GM12891 (cell line): ENCODE measurements around the gene FMN1.

Experiments used
- POLR2A ChIP-seq: IDR thresholded peaks from 2 replicates; pipeline ENCODE4 v1.6.1; 2011; ENCODE audit warnings: low read depth, low read length, control low read depth
- POLR2AphosphoS5 ChIP-seq: IDR thresholded peaks from 2 replicates; pipeline ENCODE4 v1.6.1; 2011; ENCODE audit warnings: low read depth, low read length, control low read depth
- POU2F2 ChIP-seq: IDR thresholded peaks from 2 replicates; pipeline ENCODE4 v1.6.1; 2011; ENCODE audit warnings: low read depth, mild to moderate bottlenecking, control low read depth, low read length, moderate library complexity
- TAF1 ChIP-seq: IDR thresholded peaks from 2 replicates; pipeline ENCODE4 v1.6.1; 2011; ENCODE audit warnings: low read depth, low read length, control low read depth

GRCh38 chr15:33201491-33202231 is 7.1 kb upstream of the FMN1 start:
- TF ChIP-seq POLR2A: no peak
- no peak for TF ChIP-seq POLR2AphosphoS5
- no peak for TF ChIP-seq TAF1
- no peak for TF ChIP-seq POU2F2
